Pancreas (tissue), 10 donors: ENCODE measurements around the gene EXOC3L1. TPM values are rescaled to one million over a fixed set of nuclear protein-coding genes. Genes with fewer than 3 reads are reported as not detected.

ENCODE experiments used
- ATAC-seq, 4 donors: fragments of 200-7000 bp; cut with Tn5 transposase; one replicate each; pipeline versions ENCODE4 v1.8.0 to v1.9.1; 2020; ENCODE audit warnings: mild to moderate bottlenecking in 4 of 4, moderate library complexity in 4 of 4
- DNase-seq, 6 donors: peaks; one replicate each; pipeline ENCODE4 v3.0.0-alpha.2; 2020
- FAIRE-seq: peaks from 2 replicates; lab custom pipeline; 2012; peaks lifted over from hg19 to GRCh38; lab: Jason Lieb, UNC
- H3K27ac ChIP-seq, 4 donors: fragments of 200-600 bp; sonication (generic); 1 replicate in 3 of 4; 2 replicates in 1 of 4; pipeline versions ENCODE4 v1.5.0 to v1.8.0; 2020
- H3K27me3 ChIP-seq, 4 donors: fragments of 200-600 bp; one replicate each; pipeline ENCODE4 v1.8.0; 2021
- H3K36me3 ChIP-seq, 3 donors: fragments of 200-600 bp; sonication (generic) in 1 of 3; one replicate each; pipeline versions ENCODE4 v1.5.0 to v1.8.0; 2020 to 2021
- H3K4me1 ChIP-seq, 3 donors: fragments of 200-600 bp; one replicate each; pipeline ENCODE4 v1.8.0; 2021
- H3K4me3 ChIP-seq, 4 donors: fragments of 200-600 bp; sonication (generic) in 2 of 4; one replicate each; pipeline versions ENCODE4 v1.5.0 to v1.8.0; 2020 to 2021
- H3K9me3 ChIP-seq, 4 donors: fragments of 200-600 bp; one replicate each; pipeline ENCODE4 v1.8.0; 2021
- WGBS, 2 donors: extraction: QIAGEN DNeasy Blood & Tissue Kit; methylation state at CpG; one replicate each; pipeline ENCODE4 v1.1.7; 2013; 5-methylcytosine and 5-hydroxymethylcytosine counted together
- intact Hi-C, 3 donors: fragments of 100-400 bp; cut with DNase I; formaldehyde crosslinking; loops; one replicate each; pipeline versions ENCODE4 v1.11.1 to v1.14.2; 2022
- polyA plus RNA-seq, 2 donors: library from polyadenylated mRNA; stranded (reverse); fragments of 200-250 nt; gene quantifications; one replicate each; pipeline ENCODE4 v1.2.3, GENCODE V29; 2013
- total RNA-seq, 6 donors: library from RNA; stranded (reverse); fragmentation: NEBNext Ultra II Directional in 4 of 6; extraction: Animal tissue kit (Norgen Biotek cat#: 25700) in 4 of 6; gene quantifications; one replicate each; pipeline versions ENCODE4 v1.2.1 to v1.2.4, GENCODE V29; 2021 to 2023
- TF ChIP-seq, protein P1 (sequence below), 4 donors: fragments of 200-600 bp; sonication (generic) in 3 of 4; IDR thresholded peaks; one replicate each; pipeline versions ENCODE4 v1.5.0 to v1.8.0; 2021; ENCODE audit warnings: antibody characterized with exemption in 4 of 4
- donor health status: healthy with polysubstance abuse.
- donor health status: DM: no; HTN: no; CAD: no; lungs with moderate emphysema.
- donor health status: DM: no; HTN: no; CAD: no.
- donor health status: control.
- donor health status: control.
- donor health status: Bipolar disorder and iron deficiency.
- donor health status: DM: yes; HTN: yes; CAD: no.
- donor health status: DM: no; HTN: no; CAD: no.
- donor health status: DM: no; HTN: no; CAD: no.
- donor health status: DM: yes; HTN: yes; CAD: no.

EXOC3L1 gene
- total and polyA plus RNA-seq, 8 donors = 0.67 to 6.2 (median 1.5) TPM

GRCh38 chr16:67207249-67208091 lies 17.5 kb upstream of the EXOC3L1 start:
- no peaks in the 10 kb centered on the region for H3K4me1 ChIP-seq
- H3K4me3 ChIP-seq = no peak overlapping the region
- WGBS, 2 donors = 68 to 78% methylated on average over 21 of the region's 21 CpGs
- no peaks in the 10 kb centered on the region for H3K27me3 ChIP-seq
- FAIRE-seq (no peak), DNase-seq (peak in 1 of 6 donors; percentile 39), ATAC-seq (peak in 1 of 4 donors; percentile 10)
- peaks cover 0 to 16% (median 4%) of the 10 kb centered on the region in 3 donors for H3K36me3 ChIP-seq
- H3K9me3 ChIP-seq = no peaks in the 10 kb centered on the region
- H3K27ac ChIP-seq = no peak overlapping the region
- TF ChIP-seq, protein P1, sequence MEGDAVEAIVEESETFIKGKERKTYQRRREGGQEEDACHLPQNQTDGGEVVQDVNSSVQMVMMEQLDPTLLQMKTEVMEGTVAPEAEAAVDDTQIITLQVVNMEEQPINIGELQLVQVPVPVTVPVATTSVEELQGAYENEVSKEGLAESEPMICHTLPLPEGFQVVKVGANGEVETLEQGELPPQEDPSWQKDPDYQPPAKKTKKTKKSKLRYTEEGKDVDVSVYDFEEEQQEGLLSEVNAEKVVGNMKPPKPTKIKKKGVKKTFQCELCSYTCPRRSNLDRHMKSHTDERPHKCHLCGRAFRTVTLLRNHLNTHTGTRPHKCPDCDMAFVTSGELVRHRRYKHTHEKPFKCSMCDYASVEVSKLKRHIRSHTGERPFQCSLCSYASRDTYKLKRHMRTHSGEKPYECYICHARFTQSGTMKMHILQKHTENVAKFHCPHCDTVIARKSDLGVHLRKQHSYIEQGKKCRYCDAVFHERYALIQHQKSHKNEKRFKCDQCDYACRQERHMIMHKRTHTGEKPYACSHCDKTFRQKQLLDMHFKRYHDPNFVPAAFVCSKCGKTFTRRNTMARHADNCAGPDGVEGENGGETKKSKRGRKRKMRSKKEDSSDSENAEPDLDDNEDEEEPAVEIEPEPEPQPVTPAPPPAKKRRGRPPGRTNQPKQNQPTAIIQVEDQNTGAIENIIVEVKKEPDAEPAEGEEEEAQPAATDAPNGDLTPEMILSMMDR (IDR thresholded peaks at IDR 0.05) = no peak
- intact Hi-C loops = no loop called here

- no peak for ATAC-seq
- no peaks in the 10 kb centered on the region for H3K9me3 ChIP-seq
- H3K4me3 ChIP-seq = no peak overlapping the region
- intact Hi-C loops = no loop called here
- H3K4me1 ChIP-seq = no peaks in the 10 kb centered on the region
- no peaks in the 10 kb centered on the region for H3K27me3 ChIP-seq
- H3K36me3 ChIP-seq = peaks cover 0 to 20% (median 6%) of the 10 kb centered on the region in 3 donors
- no peak overlapping the region for H3K27ac ChIP-seq
- DNase-seq = no peak
- FAIRE-seq = no peak
- WGBS, 2 donors = 90 to 97% methylated on average over 3 of the region's 3 CpGs
- TF ChIP-seq, protein P1 (IDR thresholded peaks at IDR 0.05) = no peak
These were observed 16.9 kb upstream of the EXOC3L1 start for GRCh38 chr16:67206838-67207248.

DNA sequence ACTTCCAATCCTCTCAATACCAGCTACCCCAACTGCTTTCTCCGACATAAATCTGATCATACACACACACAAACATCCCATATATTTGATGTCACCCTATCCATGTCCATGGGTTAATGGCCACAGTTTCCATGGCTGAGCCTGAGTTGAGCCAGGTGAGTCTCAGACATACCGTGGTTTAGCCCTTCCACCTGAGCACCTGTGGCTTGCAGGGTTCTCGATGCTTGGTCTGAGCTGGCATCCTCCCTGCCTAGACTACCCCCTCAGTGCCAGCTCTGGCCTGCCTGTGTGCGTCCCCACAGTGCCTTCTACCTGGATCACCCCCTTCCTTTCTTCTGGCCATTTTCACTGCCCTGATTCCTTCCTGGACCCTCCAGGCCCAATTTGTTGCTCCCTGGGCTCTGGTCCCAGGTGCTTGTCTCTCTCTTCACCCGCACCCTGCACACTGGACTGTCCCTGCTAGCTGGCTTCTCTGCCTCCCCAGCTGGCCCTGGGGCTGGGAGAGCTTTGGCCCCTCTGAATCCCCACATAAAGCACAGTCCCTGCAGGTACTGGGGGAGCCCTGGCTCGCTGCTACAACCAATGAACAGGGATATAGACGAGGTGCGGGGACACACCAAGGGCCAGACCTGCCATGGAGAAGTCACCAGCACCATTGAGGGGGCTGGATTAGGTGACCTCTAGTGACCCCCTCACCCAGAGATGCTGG lies 16.3 kb upstream of the EXOC3L1 start:
- ATAC-seq (no peak), FAIRE-seq (no peak), DNase-seq (no peak)
- Histone ChIP-seq H3K36me3 (peaks cover 0 to 26% (median 6%) of the 10 kb centered on the region in 3 donors), H3K9me3 (no peaks in the 10 kb centered on the region), H3K27me3 (no peaks in the 10 kb centered on the region), H3K27ac (no peak overlapping the region), H3K4me3 (no peak overlapping the region), H3K4me1 (no peaks in the 10 kb centered on the region)
- intact Hi-C loops = no loop called here
- TF ChIP-seq, protein P1 (IDR thresholded peaks at IDR 0.05) = no peak
- 90 to 92% methylated on average over 8 of the region's 8 CpGs for WGBS, 2 donors

DNA sequence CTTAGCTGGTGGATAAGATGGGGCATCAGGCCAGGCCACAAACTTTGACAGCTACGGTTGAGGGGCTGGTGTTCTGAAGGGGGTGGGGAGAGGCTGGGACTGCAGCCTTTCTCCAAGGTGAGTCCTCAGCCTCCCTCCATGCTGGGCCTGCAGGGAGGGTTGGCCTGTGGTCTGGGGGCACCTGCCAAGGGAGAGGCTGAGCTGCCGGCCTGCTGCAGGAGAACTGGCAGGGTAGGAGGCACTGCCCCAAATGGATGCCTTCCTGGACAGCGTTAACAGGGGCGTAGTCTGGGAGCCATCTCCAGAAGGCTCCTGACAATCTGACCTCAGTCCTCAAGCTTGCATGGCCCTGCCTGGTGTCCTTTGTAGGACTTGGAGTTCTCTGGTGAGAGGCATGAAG lies 14.1 kb upstream of the EXOC3L1 start:
- 88% methylated on average over 4 of the region's 4 CpGs for WGBS, 2 donors
- ATAC-seq (no peak), DNase-seq (no peak), FAIRE-seq (no peak)
- H3K4me3 ChIP-seq = no peak overlapping the region
- H3K27me3 ChIP-seq = no peaks in the 10 kb centered on the region
- no peak overlapping the region for H3K27ac ChIP-seq
- H3K4me1 ChIP-seq = no peaks in the 10 kb centered on the region
- intact Hi-C loops = no loop called here
- H3K36me3 ChIP-seq = peaks cover 0 to 26% (median 6%) of the 10 kb centered on the region in 3 donors
- H3K9me3 ChIP-seq = no peaks in the 10 kb centered on the region
- TF ChIP-seq, protein P1 (IDR thresholded peaks at IDR 0.05) = no peak
